ENCODE data around the gene ITGB2. TPM values are rescaled to one million over a fixed set of nuclear protein-coding genes. Genes with fewer than 3 reads are reported as not detected.

ITGB2 gene
- total RNA-seq, 1 donor from 2014 or later, result 265 TPM

DNA sequence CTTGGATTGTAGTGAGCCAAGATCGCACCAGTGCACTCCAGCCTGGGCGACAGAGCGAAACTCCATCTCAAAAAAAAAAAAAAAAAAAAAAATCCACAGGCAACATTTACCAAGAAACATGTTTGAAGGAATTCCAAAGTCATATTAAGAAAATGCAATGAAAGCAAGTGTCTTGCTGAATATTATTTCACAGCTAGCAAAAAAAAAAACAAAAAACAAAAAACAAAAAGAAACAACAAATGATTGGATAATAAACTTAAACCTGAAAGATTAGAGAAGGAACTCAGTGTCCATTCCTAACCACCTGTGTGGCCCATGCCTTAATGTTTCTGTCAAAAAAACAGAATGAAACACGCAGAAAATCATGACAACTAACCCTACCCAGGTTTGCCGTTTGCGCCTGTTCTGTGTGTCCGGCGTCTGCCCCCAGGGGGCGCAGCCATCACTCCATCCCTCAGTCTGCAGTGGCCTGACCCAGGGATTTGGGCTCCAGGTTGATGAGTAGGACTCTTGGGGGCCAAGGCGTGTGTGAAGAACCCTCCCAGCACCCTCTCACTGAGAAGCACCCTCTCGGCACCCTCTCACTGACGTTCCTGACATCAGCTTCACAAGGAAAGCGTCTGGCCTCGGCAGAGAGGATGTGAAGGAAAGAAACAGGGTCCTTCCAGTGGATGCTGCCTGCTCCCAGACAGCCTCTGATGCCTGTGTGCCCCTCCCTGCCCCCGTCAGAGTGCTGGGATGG lies 28.0 kb downstream of the ITGB2 start:
- no peak overlapping the region for H3K4me3 Mint-ChIP-seq
- H3K27ac Mint-ChIP-seq, result peak overlapping the region; percentile 54
- intact Hi-C loops (cut with micrococcal nuclease), result loop anchor here (1.0 to 2.0 kb wide), 2 partner anchors 18 to 40 kb away; no protein-coding TSS in a partner anchor
- peaks cover 6% of the 10 kb centered on the region for H3K4me1 Mint-ChIP-seq
- DNase-seq, result peak; percentile 94
- H3K27me3 Mint-ChIP-seq, result no peaks in the 10 kb centered on the region
- H3K9me3 Mint-ChIP-seq, result no peaks in the 10 kb centered on the region
- H3K36me3 Mint-ChIP-seq (ENCODE audit: low read depth), result peaks cover 30% of the 10 kb centered on the region

DNA sequence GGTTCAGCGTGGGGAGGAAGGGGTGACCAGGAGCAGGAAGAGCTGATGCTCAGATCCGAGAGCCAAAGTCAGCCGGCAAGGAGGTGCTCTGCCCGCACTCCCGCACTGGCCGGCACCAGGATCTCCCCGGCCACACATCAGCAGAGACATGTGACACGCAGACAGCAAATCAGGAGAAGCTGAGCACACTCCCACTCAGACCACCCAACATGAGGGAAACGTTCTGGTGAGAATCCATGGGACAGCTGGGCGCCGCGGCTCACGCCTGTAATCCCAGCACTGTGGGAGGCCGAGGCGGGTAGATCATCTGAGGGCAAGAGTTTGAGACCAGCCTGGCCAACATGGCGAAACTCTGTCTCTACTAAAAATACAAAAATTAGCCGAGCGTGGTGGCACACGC lies 28.6 kb downstream of the ITGB2 start:
- intact Hi-C loops (cut with micrococcal nuclease), result loop anchor here (1.0 to 2.0 kb wide), 2 partner anchors 19 to 40 kb away; no protein-coding TSS in a partner anchor
- Mint-ChIP-seq H3K27ac (no peak overlapping the region), H3K4me1 (peaks cover 6% of the 10 kb centered on the region), H3K36me3 (ENCODE audit: low read depth) (peaks cover 31% of the 10 kb centered on the region), H3K9me3 (no peaks in the 10 kb centered on the region), H3K27me3 (no peaks in the 10 kb centered on the region), H3K4me3 (no peak overlapping the region)
- no peak for DNase-seq

DNA sequence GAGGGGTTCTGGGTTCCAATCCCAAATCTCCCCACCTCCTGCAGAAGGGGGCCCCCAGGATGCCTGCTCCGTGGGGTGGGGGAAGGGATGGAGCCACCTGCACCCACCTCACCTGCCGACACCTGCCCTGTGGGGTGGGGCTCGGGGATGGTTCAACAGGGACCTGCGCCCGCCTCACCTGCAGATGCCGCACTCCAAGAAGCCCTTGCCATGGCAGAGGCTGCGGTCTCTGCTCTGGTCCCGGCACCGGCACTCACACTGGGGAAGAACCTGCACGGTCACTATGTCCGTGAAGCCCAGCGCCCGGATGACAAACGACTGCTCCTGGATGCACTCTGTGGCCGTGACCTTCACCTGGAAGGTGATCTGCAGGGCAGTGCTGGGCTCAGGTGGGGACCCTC lies 29.1 kb downstream of the ITGB2 start:
- H3K4me3 Mint-ChIP-seq, result no peak overlapping the region
- peaks cover 34% of the 10 kb centered on the region for H3K36me3 Mint-ChIP-seq (ENCODE audit: low read depth)
- no peaks in the 10 kb centered on the region for H3K9me3 Mint-ChIP-seq
- peaks cover 6% of the 10 kb centered on the region for H3K4me1 Mint-ChIP-seq
- H3K27ac Mint-ChIP-seq, result no peak overlapping the region
- DNase-seq, result no peak
- no peaks in the 10 kb centered on the region for H3K27me3 Mint-ChIP-seq
- intact Hi-C loops (cut with micrococcal nuclease), result loop anchor here (1.0 to 2.0 kb wide), 2 partner anchors 19 to 41 kb away; no protein-coding TSS in a partner anchor

DNA sequence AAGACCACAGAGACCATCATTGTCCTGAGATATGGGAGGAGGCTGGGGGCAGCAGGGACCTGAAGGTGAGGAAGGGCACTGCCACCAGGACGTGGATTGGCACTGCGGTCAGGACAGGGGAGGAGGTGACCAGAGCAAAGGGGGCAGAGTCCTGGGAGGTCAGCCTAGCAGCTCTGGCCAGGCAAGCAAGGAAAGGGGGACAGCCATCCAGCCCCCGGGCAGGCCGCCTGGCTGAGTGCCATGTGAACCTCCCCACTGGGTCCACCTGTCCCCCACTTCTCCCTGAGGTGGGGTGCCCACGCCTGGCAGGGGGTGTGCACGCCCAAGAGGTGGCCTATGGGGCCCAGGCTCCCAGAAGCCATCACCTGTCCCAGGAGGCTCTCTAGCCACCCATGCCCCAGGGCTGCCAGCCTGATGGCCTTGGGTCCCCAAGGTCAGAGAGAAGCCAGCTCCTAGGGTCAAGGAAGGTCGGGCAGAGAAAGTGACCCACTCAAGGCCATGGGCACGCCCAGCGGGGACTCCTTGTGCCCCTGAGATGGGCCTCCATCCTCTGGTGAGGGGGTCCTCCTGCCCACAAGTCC lies 29.6 kb downstream of the ITGB2 start:
- no peak for DNase-seq
- peaks cover 35% of the 10 kb centered on the region for H3K36me3 Mint-ChIP-seq (ENCODE audit: low read depth)
- no peak overlapping the region for H3K27ac Mint-ChIP-seq
- no peaks in the 10 kb centered on the region for H3K27me3 Mint-ChIP-seq
- peaks cover 6% of the 10 kb centered on the region for H3K4me1 Mint-ChIP-seq
- no peaks in the 10 kb centered on the region for H3K9me3 Mint-ChIP-seq
- intact Hi-C loops (cut with micrococcal nuclease), result no loop called here
- no peak overlapping the region for H3K4me3 Mint-ChIP-seq

DNA sequence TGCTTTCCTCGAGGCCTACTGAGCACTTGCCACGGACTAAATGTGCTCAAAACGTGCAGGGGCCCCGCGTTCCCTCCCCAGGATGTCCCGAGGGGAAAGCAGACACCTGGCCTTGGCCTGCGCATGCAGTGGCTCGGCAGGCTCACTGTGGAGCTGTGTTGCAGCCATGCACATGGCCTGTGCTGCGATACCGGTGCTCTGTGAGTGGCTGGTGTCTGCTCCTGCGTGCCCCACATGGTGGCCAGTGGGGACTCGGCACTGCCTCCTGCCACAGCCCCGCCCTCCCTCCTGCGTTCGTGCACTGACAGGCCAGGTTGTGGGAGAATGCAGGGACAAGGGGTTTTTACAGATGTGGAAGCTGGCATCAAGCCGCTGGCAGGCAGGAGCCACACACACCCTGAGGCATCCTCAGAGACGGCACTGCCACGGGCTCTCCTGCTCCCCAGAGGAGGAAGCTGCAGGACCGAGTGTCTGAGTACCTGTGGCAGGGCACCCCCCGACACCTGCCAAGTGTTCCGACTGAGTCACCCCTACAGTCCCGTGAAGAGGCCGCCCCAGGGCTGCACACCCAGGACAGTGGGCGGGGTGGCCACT lies 30.3 kb downstream of the ITGB2 start:
- Mint-ChIP-seq H3K4me3 (no peak overlapping the region), H3K9me3 (no peaks in the 10 kb centered on the region), H3K27me3 (no peaks in the 10 kb centered on the region), H3K36me3 (ENCODE audit: low read depth) (peaks cover 37% of the 10 kb centered on the region), H3K4me1 (peaks cover 6% of the 10 kb centered on the region), H3K27ac (no peak overlapping the region)
- intact Hi-C loops (cut with micrococcal nuclease), result no loop called here
- no peak for DNase-seq

DNA sequence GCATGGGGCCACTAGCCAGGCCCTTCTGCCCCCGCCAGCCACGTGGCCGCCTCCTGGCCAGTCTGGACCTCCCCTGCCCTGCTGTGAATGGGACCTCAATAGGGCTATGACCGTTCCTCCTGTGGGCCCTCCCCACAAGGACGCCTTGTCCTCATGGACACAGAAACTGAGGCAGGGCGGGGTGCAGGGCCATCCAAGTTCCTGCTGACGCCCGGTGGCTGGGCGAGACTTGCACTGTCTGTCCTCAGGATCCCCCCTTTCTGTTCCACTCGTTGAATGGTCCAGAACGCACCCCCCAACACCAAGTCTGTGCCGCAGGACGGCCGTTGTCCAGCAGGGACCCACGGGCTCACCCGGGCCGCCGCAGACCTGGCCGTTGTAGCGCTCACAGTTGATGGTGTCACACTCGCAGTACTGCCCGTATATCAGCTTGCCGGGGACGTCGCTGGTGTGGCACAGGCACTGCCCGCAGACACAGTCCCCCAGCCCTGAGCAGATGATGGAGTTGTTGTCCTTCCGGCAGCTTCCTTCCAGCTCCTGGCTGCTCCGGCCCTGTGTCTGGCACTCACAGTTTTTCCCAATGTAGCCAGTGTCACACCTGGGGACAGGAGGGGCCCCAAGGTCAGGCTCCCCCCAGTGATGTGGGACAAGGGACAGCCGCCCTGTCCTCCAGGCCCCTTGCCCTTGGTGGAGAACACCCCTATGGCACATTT lies 30.9 kb downstream of the ITGB2 start:
- H3K27ac Mint-ChIP-seq, result no peak overlapping the region
- peaks cover 38% of the 10 kb centered on the region for H3K36me3 Mint-ChIP-seq (ENCODE audit: low read depth)

DNA sequence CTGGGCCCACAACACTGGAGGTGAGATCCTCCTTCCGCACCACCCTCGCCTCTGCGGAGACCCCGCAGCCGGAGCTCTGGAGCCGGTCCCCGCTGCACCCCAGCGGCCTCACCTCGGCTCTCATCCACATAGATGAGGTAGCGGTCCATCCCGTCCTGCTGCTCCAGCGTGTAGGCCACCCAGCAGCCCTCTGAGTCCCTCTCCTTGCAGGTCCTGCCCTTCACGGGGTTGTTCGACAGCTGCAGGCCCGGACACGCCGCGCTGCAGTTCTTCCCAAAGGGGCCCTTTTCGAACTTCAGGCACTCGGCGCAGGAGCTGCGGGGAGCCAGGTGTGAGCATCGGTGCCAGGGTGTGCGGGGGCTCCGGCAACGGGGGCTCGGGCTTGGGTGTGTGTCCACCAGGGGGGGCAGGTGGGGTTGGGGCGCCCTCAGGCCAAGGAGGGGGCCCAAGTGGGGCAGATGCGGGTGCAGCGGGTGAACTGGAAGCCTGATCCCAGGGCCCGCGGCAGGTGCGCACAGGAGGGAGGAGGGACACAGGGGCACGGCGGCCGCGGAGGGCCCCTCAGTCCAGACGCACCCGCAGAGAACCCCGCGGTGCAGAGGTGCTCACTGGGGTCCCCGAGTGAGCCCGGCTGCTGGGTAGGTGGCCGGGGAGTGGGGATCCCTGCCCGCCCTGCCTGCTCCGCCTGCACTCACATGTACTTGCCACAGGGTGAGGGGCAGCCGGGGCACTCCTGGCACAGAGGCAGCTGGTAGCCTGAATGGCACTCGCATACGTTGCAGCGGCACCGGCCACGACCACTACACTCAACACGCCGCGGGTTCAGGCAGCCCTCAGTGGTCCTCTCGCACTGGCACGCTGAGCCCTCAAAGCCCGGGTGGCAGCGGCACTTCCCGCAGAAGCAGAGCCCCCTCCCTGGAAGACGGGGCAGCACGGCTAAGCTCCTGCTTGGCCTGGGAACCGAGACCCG lies 31.8 kb downstream of the ITGB2 start:
- Mint-ChIP-seq H3K4me1 (peaks cover 6% of the 10 kb centered on the region), H3K9me3 (no peaks in the 10 kb centered on the region), H3K36me3 (ENCODE audit: low read depth) (peaks cover 40% of the 10 kb centered on the region), H3K27ac (no peak overlapping the region), H3K4me3 (no peak overlapping the region), H3K27me3 (no peaks in the 10 kb centered on the region)
- intact Hi-C loops (cut with micrococcal nuclease), result no loop called here
- no peak for DNase-seq

More for the DNA sequence above, 30.9 kb downstream of the ITGB2 start:
- no peak for DNase-seq
- peaks cover 6% of the 10 kb centered on the region for H3K4me1 Mint-ChIP-seq
- no peaks in the 10 kb centered on the region for H3K27me3 Mint-ChIP-seq
- no peaks in the 10 kb centered on the region for H3K9me3 Mint-ChIP-seq
- intact Hi-C loops (cut with micrococcal nuclease), result no loop called here
- no peak overlapping the region for H3K4me3 Mint-ChIP-seq

DNA sequence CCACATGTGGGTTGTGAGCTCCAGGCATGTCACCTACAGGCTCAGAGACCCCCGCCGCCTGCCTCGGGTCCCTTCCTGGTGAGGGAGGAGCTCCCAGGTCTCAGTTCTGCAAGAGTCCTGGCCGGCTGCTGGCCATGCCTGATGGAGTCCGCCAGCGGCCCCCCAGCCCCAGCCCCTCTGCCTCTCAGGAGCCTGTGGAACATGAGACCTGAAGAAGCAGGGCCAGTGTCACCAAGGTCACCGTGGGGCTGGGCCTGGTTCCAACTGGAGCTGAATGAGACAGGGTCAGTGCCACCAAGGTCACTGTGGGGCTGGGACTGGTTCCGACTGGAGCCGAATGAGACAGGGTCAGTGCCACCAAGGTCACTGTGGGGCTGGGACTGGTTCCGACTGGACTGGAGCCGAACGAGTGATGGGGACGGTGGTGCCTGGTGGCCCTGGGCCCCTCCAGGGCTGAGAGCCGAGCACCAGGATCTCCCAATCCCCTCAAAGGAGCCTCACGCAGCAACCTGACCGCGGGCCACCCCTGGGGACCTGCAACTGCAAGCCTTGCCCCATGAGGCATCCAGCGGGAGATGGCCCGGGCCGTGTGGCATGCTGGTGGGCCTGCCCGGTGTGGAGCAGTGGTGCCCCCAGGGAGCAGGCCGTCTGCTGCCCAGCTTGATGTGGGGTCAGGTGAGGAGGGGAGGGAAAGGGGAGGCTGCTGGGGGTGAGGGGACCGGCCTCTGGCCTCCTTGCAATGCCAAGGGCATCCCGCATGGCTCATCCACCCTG lies 32.7 kb downstream of the ITGB2 start:
- DNase-seq, result no peak
- Mint-ChIP-seq H3K36me3 (ENCODE audit: low read depth) (peaks cover 37% of the 10 kb centered on the region), H3K9me3 (no peaks in the 10 kb centered on the region), H3K27ac (no peak overlapping the region), H3K4me3 (no peak overlapping the region), H3K27me3 (no peaks in the 10 kb centered on the region), H3K4me1 (peaks cover 3% of the 10 kb centered on the region)
- intact Hi-C loops (cut with micrococcal nuclease), result no loop called here

DNA sequence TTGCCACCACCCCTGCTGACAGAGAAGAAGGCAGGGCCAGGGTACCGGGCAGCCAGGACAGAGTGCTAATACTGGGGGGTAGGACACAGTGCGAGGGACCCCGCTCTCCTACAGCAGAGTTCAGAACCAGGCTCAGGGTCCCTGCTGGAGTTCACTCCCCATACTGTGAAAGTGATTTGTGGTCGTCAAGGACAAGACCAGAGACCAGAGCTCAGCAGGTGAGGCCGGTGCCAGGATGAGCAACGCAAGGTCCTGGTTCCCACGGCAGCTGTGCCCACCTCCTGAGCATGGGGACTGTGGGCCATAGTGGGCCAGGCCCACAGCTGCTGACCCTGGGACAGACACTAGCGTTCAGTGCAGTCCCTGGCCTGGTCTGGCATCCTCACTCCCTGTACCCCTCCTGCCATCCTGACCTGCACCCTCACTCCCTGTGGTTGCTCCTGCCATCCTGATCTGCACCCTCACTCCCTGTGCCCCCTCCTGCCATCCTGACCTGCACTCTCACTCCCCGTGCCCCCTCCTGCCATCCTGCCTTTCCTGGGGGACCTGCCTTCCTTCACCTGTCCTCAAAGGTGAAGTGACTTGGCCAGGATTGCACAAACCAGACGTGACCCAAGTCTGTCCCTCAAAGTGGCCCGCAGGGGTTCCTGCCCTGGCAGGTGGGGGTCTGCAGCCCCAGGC lies 33.4 kb downstream of the ITGB2 start:
- Mint-ChIP-seq H3K27me3 (no peaks in the 10 kb centered on the region), H3K9me3 (no peaks in the 10 kb centered on the region), H3K27ac (no peak overlapping the region), H3K4me3 (no peak overlapping the region), H3K4me1 (peaks cover 2% of the 10 kb centered on the region), H3K36me3 (ENCODE audit: low read depth) (peaks cover 33% of the 10 kb centered on the region)
- DNase-seq, result no peak
- intact Hi-C loops (cut with micrococcal nuclease), result no loop called here

DNA sequence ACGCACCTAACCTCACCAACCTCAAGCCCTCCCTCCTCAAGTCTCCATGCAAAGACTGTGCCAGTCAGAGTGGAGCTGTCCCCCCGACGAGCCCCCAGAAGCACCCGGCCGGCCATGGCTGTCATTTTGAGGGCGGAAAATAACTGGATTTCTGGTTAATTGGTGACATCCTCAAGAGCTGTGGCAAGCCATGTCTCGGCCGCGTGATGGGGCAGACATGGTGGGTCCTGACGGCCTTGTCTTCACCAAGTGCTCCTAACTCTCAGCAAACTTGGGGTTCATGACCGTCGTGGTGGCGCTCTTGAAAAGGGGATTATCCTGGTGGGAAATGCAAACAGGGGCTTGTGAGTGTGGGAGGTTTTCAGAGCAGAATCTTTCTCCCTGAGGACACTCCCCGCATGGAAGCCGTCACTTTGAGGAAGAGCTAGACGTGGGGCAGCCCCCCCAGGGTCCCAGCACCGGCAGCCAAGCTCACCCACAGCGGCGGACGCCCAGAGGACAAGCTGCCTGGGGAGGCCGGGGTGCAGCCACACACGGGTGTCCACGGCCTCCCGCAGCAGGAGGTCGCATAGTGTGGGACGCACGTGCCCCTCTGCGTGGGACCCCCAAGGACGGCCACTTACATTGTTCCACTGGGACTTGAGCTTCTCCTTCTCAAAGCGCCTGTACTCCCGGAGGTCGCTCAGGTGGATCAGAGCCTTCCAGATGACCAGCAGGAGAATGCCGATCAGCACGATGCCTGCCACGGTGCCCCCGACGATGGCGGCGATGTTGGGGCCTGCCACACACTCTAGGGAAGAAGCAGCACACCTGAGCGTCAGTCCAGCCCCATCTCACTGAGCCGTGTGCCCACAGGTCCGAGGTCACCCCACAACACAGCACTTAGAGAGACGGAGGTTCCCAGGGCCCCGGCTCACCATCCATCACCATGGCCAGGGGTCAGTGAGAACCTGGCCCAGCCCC lies 34.3 kb downstream of the ITGB2 start:
- Mint-ChIP-seq H3K27me3 (no peaks in the 10 kb centered on the region), H3K4me3 (no peak overlapping the region), H3K36me3 (ENCODE audit: low read depth) (peaks cover 31% of the 10 kb centered on the region), H3K9me3 (no peaks in the 10 kb centered on the region), H3K4me1 (peaks cover 11% of the 10 kb centered on the region), H3K27ac (no peak overlapping the region)
- intact Hi-C loops (cut with micrococcal nuclease), result no loop called here
- no peak for DNase-seq

DNA sequence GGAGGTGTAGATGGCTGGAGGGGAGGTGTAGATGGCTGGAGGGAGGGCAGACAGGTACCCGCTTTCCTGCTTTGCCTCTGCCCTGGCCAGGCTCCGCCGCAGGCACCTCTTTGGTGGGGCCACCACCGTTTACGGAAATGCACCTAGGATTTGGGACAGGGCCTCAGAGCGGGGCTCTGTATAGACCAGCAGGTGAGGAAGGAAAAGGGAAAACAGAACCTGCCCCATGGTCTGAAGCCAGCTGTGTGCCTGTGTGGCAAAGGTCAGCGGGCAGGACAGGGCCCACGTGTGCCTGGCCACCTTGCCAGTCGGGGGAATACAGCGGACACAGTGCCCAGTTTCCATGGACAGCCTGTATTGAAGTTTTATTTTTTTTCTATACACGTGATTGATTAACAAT lies 35.1 kb downstream of the ITGB2 start:
- intact Hi-C loops (cut with micrococcal nuclease), result no loop called here
- H3K27ac Mint-ChIP-seq, result no peak overlapping the region
- no peak overlapping the region for H3K4me3 Mint-ChIP-seq
- no peak for DNase-seq
- H3K27me3 Mint-ChIP-seq, result no peaks in the 10 kb centered on the region
- peaks cover 19% of the 10 kb centered on the region for H3K4me1 Mint-ChIP-seq
- peaks cover 28% of the 10 kb centered on the region for H3K36me3 Mint-ChIP-seq (ENCODE audit: low read depth)
- no peaks in the 10 kb centered on the region for H3K9me3 Mint-ChIP-seq
